Mucosa of descending colon (tissue), 3 donors: Measurements from ENCODE around the gene TMEM121. TPM values are rescaled to one million over a fixed set of nuclear protein-coding genes. Genes with fewer than 3 reads are reported as not detected.

Experiments used
- ATAC-seq: fragments of 200-7000 bp; cut with Tn5 transposase; one replicate; pipeline ENCODE4 v1.9.1; 2020; ENCODE audit warnings: mild to moderate bottlenecking, moderate library complexity
- DNase-seq, 3 donors: peaks; one replicate each; pipeline ENCODE4 v3.0.0-alpha.2; 2020
- H3K36me3 ChIP-seq: fragments of 200-600 bp; one replicate; pipeline ENCODE4 v1.8.0; 2021; ENCODE audit warnings: low read depth, mild to moderate bottlenecking
- H3K4me1 ChIP-seq: fragments of 200-600 bp; one replicate; pipeline ENCODE4 v1.8.0; 2021; ENCODE audit warnings: low read depth, mild to moderate bottlenecking
- H3K4me3 ChIP-seq: fragments of 200-600 bp; one replicate; pipeline ENCODE4 v1.8.0; 2021; ENCODE audit warnings: mild to moderate bottlenecking
- H3K9me3 ChIP-seq: fragments of 200-600 bp; one replicate; pipeline ENCODE4 v1.8.0; 2021; ENCODE audit warnings: mild to moderate bottlenecking
- intact Hi-C, 2 donors: fragments of 100-400 bp; cut with DNase I in 1 of 2; cut with micrococcal nuclease in 1 of 2; formaldehyde crosslinking; loops; one replicate each; pipeline versions ENCODE4 v1.11.0 to v1.11.1; 2022; cut with DNase I, micrococcal nuclease
- total RNA-seq, 3 donors: library from RNA; stranded (reverse); fragmentation: NEBNext Ultra II Directional in 2 of 3; extraction: Animal tissue kit (Norgen Biotek cat#: 25700) in 2 of 3; gene quantifications; one replicate each; pipeline versions ENCODE4 v1.2.1 to v1.2.4, GENCODE V29; 2021 to 2023
- TF ChIP-seq, protein P1 (sequence below): fragments of 200-600 bp; IDR thresholded peaks from one replicate; pipeline ENCODE4 v1.8.0; 2022; ENCODE audit warnings: antibody characterized with exemption, mild to moderate bottlenecking
- donor health status: DM: no; HTN: no; CAD: no; lungs with moderate emphysema.
- donor health status: DM: no; HTN: no; CAD: no.
- donor health status: DM: no; HTN: yes; CAD: no.

Gene TMEM121
- total RNA-seq, 3 donors from 2014 or later = 0.38 to 4.0 (median 1.0) TPM

DNA sequence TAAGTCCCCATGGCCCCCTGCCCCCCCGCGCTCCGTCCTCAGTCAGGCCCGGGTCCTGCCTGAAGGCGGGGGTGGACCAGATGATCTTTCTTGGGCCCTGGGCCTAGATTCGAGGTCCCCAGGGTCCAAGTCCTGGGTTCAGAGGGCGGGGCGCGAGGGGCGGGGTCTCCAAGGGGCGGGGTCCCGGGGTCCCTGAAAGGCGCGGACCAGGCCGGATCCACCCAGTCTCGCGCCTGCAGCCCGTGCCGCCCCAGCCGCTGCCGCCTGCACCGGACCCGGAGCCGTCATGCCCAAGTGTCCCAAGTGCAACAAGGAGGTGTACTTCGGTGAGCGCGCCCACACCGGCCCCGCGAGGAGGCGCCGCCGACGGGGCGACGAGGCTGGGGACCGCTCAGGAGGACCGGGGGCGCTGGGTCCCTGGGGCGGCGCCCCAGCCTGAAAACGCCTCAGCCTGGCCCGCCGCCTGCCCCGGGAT is 39.4 kb upstream of the TMEM121 start:
- DNase-seq = peak; percentile 78 to 86 (median 85)
- H3K4me1 ChIP-seq = peaks cover 69% of the 10 kb centered on the region
- ATAC-seq = peak; percentile 1
- peaks cover 6% of the 10 kb centered on the region for H3K36me3 ChIP-seq
- intact Hi-C loops = no loop called here
- TF ChIP-seq, protein P1, sequence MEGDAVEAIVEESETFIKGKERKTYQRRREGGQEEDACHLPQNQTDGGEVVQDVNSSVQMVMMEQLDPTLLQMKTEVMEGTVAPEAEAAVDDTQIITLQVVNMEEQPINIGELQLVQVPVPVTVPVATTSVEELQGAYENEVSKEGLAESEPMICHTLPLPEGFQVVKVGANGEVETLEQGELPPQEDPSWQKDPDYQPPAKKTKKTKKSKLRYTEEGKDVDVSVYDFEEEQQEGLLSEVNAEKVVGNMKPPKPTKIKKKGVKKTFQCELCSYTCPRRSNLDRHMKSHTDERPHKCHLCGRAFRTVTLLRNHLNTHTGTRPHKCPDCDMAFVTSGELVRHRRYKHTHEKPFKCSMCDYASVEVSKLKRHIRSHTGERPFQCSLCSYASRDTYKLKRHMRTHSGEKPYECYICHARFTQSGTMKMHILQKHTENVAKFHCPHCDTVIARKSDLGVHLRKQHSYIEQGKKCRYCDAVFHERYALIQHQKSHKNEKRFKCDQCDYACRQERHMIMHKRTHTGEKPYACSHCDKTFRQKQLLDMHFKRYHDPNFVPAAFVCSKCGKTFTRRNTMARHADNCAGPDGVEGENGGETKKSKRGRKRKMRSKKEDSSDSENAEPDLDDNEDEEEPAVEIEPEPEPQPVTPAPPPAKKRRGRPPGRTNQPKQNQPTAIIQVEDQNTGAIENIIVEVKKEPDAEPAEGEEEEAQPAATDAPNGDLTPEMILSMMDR = no peak
- H3K9me3 ChIP-seq = no peaks in the 10 kb centered on the region
- H3K4me3 ChIP-seq = peak overlapping the region; percentile 39

- H3K4me3 ChIP-seq = peak overlapping the region; percentile 39
- TF ChIP-seq, protein P1 = no peak
- no peaks in the 10 kb centered on the region for H3K9me3 ChIP-seq
- H3K4me1 ChIP-seq = peaks cover 64% of the 10 kb centered on the region
- DNase-seq = peak; percentile 69 to 90 (median 86)
- ATAC-seq = peak; percentile 17
- H3K36me3 ChIP-seq = peaks cover 6% of the 10 kb centered on the region
- intact Hi-C loops = no loop called here
Observed at GRCh38 chr14:105487449-105487985, 38.9 kb upstream of the TMEM121 start.

GRCh38 chr14:105487986-105488777 is 38.2 kb upstream of the TMEM121 start:
- H3K36me3 ChIP-seq = peaks cover 6% of the 10 kb centered on the region
- no peaks in the 10 kb centered on the region for H3K9me3 ChIP-seq
- H3K4me3 ChIP-seq = peak overlapping the region; percentile 39
- TF ChIP-seq, protein P1 = no peak
- intact Hi-C loops = no loop called here
- peaks cover 58% of the 10 kb centered on the region for H3K4me1 ChIP-seq
- ATAC-seq (no peak), DNase-seq (peak; percentile 73 to 79 (median 78))

- Histone ChIP-seq H3K4me1 (peaks cover 51% of the 10 kb centered on the region), H3K9me3 (no peaks in the 10 kb centered on the region), H3K4me3 (no peak overlapping the region), H3K36me3 (peaks cover 6% of the 10 kb centered on the region)
- intact Hi-C loops = no loop called here
- TF ChIP-seq, protein P1 = no peak
- DNase-seq (peak in 2 of 3 donors; percentile 29 to 58), ATAC-seq (no peak)
Observed at GRCh38 chr14:105488781-105489541, 37.4 kb upstream of the TMEM121 start.

DNA sequence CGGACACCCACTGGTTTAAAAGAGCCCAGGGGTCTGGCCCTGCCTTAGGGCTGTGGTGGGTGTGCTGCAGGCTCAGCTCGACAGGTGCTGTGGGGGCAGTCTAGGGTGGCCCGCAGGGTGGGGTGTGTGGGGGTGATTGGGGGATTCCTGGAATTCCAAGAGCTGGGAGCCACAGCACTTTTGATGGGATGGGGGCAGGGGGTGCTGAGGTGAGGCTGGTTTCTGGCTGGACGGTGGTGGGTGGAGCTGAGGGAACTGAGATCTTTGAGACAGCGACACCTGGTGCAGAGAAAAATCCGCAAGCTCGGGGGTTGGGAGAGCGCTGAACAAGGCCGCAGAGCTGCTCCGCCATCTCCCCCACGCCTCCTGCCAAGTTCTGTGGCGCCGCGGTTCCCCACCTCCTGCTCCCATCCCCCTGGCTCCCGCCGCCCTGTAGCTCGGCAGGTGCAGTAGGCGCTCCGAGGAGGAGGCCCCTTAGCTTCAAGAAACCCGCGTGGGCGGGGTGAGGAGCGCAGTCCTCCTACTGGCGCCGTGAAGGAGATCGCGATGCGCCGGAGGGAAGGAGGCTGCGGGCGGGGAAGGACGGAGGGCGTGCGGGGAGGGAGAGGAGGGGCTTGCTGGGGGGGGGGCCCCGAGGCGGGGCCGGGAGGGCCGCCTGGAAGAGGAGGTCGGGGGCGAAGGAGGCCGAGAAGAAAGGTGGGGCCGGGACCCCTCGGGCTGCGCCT is 36.7 kb upstream of the TMEM121 start:
- no peaks in the 10 kb centered on the region for H3K9me3 ChIP-seq
- peaks cover 6% of the 10 kb centered on the region for H3K36me3 ChIP-seq
- ATAC-seq (peak; percentile 31), DNase-seq (peak; percentile 90 to 95 (median 90))
- peak overlapping the region; percentile 48 for H3K4me3 ChIP-seq
- TF ChIP-seq, protein P1 = peak; percentile 35
- intact Hi-C loops = no loop called here
- peaks cover 44% of the 10 kb centered on the region for H3K4me1 ChIP-seq
